Hepatocyte (in vitro differentiated cells): ENCODE data around the gene MNT.

ENCODE experiments used
- EZH2 ChIP-seq: fragments of 200-600 bp; sonication (generic); IDR thresholded peaks from 2 replicates; pipeline ENCODE4 v1.6.1; 2016; ENCODE audit warnings: antibody characterized with exemption, mild to moderate bottlenecking, borderline replicate concordance
- EZH2phosphoT487 ChIP-seq: fragments of 200-600 bp; sonication (generic); IDR thresholded peaks from one replicate; pipeline ENCODE4 v1.6.1; 2018; ENCODE audit warnings: antibody characterized with exemption, mild to moderate bottlenecking, low read depth, moderate library complexity; ENCODE audit not compliant: unreplicated experiment, severe bottlenecking
- TF ChIP-seq, protein P1 (sequence below): fragments of 200-600 bp; sonication (generic); IDR thresholded peaks from 2 replicates; pipeline ENCODE4 v1.5.1; 2016; ENCODE audit warnings: antibody characterized with exemption, mild to moderate bottlenecking; ENCODE audit not compliant: poor library complexity

DNA sequence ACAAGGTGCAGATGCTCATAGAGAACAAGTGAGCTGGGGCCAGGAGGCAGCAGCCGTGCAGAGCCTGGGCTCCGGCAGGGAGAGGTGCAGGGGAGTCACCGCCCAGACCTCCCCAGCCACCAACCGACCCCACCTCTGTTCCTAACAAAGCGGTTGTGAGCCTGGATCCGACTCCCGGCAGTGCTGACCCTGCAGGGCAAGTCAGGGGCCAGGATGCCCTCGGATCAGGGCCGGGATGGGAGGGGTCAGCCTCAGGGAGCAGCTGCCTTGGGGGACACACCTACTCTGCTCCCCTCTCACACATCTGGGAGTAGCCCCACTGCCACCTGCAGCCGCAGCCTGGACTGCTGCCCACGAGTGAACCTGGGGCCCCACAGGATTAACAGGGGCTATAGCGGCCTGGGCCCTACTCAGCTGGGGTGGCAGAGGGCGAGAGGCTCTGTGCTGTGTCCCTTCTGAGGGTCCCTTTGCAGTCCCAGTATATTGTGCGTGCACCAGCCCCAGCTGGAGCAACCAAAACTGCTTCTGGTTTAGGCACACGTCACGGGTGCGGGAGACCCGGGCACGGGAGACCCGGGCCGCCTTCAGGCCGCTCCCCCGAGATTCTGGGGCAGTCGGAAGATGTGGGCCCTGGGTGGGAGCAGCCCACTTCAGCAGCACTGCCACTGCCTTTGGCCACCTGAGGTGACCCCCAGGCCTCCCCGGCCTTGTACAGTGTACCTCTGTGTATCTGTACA is 21.2 kb downstream of the MNT start:
- TF ChIP-seq, protein P1, sequence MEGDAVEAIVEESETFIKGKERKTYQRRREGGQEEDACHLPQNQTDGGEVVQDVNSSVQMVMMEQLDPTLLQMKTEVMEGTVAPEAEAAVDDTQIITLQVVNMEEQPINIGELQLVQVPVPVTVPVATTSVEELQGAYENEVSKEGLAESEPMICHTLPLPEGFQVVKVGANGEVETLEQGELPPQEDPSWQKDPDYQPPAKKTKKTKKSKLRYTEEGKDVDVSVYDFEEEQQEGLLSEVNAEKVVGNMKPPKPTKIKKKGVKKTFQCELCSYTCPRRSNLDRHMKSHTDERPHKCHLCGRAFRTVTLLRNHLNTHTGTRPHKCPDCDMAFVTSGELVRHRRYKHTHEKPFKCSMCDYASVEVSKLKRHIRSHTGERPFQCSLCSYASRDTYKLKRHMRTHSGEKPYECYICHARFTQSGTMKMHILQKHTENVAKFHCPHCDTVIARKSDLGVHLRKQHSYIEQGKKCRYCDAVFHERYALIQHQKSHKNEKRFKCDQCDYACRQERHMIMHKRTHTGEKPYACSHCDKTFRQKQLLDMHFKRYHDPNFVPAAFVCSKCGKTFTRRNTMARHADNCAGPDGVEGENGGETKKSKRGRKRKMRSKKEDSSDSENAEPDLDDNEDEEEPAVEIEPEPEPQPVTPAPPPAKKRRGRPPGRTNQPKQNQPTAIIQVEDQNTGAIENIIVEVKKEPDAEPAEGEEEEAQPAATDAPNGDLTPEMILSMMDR: no peak
- TF ChIP-seq EZH2phosphoT487: no peak
- TF ChIP-seq EZH2: no peak
